GM18951 (cell line): ENCODE measurements around the gene RASSF8.

Experiments used
- POLR2A ChIP-seq: IDR thresholded peaks from 4 replicates; pipeline ENCODE4 v1.6.1; 2011; ENCODE audit warnings: mild to moderate bottlenecking; ENCODE audit not compliant: insufficient read length, insufficient read depth; ENCODE audit errors: extremely low read depth
- in situ Hi-C: fragments of 300-500 bp; cut with MboI; formaldehyde crosslinking; loops from one replicate; pipeline ENCODE4 v1.12.0; 2022; ENCODE audit warnings: low sequenced_read_pairs, mixed read lengths, inconsistent platforms; ENCODE audit not compliant: unreplicated experiment

RASSF8 gene

DNA sequence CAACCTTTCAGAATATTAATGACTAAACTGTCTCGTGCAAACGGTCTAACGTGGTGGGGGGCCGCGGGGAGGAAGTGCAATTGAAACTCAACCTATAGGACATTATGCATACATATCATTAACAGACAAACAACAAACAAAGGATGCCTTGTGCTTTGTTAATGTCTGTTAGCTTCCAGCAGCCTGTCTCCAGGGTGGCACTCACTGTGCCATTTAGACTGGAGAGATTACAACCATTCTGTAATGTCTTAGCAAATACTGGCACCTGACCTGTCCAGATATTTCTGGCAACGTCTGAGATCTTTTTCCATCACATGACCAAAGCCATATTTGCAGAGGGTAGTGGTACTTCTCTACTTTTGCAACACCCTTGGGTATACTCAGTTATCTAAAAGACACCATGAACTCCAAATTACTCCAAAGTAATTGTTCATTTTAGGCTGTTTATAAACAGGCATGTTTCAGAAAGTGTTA, 154.7 kb downstream of the RASSF8 start:
- in situ Hi-C loops = no loop called here
- no peak for TF ChIP-seq POLR2A

DNA sequence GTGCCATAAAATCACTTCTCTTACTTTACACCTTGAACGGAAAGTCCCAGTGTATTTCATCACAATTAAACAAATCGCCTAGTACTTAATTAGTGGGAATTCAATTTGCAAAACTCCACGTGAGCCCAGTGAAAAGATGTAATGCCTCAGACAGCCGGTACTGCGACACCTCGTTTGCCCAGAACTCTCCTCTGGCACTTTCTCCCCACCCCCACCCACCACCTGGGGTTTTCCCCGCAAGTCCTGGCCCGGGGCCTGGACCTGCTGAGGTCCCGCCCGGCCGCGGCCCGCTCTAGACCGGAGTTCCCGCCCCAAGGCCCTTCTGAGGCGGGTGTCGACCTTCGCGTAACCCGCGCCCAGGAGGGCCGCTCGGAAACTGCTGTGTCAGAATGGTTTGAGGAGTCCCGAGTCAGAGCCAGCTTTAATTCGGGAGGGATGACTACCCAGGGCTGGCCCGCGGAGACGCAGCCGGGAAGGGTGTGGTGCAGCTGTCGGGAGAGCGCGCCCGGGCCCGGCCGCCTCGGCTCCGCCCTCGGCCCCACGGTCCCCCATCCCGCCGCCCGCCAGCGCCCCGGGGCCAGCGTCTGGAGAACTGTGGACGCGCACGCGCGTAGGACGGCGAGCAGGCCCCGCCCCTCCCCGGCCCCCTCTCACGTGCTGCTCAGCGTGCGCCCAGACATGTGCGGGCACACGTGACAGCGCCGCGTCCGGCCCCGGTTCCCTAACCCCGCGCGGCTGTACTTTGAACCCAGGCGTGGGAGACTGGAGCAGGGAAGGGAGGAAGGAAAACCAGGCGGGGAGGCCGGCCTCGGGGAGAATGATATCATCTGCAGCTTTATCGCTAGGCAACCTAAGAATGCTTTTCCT, 155.6 kb downstream of the RASSF8 start:
- in situ Hi-C loops = no loop called here
- TF ChIP-seq POLR2A = peak; percentile 78

DNA sequence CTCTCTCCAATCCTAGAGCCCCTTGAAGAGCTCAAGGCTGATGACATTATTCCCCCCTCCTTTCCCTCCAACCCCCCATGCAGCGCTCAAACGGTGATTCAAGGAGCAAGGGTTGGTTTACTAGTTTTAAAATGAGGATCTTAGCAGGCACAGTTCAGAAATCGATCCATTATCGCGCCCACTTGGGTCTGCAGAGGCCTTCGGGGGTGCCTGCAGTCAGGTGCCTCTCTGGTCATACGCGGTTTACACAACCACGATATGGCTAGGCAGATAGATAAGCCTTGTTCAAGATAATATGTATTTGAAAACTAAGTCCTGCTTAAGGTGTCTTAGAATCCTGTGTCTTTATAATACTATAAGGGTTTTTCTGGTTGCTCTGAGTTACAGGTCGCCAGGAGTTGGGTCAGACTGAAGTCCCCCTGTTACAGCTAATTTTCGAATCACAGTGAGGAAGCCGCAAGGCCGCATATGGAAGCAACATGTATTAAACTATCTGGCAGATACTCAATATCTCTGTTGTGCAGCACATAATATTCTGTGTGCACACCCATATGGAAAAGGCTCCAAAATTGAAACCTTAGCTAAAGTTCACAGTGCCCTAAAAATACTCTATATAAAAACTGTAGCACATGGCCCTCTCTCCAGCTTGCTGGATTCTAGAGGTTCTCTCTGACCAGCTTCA, 156.4 kb downstream of the RASSF8 start:
- in situ Hi-C loops = no loop called here
- TF ChIP-seq POLR2A = no peak

DNA sequence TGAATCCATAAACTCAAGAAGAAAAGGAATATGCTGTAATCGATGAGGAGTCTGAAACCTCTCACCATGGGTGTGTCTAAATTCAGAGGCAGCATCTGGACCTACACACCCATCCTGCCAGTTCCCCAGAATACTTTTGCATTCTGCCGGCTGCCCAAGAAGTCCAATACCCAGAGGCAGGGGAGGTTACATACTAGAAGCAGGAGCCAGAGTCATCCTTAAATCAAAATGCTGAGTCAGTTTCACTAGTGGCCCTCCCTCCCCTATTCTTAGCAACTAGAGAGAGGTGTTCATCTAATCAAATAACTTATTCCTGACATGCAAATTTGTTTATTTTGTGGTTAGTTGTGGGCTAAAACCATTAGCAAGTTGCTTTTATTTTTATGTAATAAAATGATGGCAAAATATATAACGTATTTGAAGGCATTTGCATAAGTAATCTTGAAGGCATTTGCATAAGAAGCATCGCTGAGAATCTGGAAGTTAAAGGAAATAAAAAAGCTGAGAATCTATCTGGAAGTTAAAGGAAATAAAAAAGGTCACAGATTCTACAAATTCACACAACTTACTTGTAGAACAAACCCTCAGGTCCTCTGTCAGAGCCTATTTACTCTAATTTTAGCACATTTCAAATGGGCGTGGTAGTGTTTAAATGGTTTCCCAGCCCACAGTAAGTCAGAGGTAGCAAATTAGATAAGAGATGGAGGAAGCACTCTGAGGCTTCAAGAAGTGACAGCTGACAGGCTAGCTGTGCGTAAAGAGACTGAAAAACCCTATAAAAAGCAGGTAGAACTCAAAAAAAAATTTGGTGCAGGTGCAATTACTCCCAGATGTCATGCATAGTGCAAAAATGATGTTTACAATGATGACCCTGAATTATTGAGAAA, 158.6 kb downstream of the RASSF8 start:
- in situ Hi-C loops = no loop called here
- no peak for TF ChIP-seq POLR2A

DNA sequence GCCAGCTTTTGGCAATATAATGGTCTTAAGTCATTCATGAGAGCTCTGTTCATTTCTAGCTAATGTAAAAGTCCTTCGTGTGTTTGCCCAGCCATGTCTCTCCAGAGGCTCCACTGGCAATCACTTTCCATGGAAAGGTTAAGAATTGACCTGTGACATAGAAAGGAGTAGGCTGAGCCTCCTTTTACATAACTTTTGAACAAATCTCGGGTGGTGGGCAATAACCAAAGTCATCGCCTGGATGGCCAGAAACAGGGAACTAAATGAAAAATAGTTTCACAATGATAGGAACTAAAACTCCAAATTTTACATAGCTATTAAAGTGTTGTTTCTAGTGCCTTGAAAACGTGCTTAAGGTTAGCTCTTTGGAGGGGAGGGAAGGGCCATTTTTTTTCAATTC, 159.8 kb downstream of the RASSF8 start:
- TF ChIP-seq POLR2A = no peak
- in situ Hi-C loops = no loop called here

DNA sequence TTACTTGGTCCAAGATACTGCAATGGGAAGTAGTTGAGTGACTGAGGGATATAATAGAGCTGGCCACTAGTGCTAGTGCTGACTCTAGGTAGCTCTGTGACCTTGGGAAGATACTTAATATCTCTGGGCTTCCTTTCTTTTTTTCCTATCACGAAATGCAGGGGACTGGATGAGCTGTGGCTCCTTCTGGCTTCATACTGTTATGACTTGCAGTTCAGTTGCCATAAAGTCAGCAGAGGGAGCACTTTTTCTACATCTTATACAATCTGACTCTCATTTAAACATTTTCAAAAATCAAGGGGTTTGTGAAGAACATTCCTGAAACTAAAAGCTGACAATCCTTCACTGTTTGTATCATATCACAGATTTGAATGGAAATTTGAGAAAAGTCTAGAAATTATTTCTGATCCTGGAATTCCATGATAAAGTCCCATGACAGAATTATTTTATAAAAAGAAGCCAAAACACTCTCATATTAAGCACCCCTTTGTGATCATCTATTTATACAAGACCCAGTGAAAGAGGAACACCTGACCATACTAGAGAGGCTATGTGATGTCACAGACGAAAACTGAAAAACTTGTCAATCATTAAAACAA, 161.0 kb downstream of the RASSF8 start:
- TF ChIP-seq POLR2A = no peak
- in situ Hi-C loops = no loop called here

DNA sequence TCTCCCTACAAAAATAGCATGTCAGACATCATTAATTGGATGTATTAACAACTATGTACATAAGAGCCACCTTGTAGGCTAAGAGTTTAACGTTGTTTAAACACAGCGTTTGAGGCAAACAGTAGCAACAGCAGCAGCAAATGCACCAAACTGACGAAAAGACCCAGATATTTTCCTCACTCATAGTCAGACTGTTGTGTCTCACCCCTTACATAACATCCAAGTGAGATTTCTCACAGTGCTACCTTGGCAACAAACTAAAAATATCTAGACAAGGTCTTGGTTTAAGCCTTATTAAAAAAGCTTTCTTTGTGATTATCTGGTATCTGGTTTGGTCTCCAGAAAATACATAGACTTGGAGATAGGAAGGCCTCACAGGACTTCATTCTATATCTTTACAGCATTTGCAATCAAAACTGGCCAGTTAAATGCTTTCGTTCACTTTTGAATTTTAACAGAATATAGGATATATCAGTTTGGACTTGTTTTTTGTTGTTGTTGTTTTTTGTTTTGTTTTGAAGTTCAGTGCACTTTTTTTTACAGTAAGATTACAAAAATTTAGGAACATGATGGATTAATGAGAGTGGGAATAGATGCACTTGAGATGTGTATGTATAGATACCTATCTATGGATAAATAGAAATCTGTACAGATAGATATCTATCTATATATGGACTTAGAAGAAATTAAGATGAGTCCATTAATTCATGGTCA, 162.2 kb downstream of the RASSF8 start:
- in situ Hi-C loops = no loop called here
- no peak for TF ChIP-seq POLR2A

DNA sequence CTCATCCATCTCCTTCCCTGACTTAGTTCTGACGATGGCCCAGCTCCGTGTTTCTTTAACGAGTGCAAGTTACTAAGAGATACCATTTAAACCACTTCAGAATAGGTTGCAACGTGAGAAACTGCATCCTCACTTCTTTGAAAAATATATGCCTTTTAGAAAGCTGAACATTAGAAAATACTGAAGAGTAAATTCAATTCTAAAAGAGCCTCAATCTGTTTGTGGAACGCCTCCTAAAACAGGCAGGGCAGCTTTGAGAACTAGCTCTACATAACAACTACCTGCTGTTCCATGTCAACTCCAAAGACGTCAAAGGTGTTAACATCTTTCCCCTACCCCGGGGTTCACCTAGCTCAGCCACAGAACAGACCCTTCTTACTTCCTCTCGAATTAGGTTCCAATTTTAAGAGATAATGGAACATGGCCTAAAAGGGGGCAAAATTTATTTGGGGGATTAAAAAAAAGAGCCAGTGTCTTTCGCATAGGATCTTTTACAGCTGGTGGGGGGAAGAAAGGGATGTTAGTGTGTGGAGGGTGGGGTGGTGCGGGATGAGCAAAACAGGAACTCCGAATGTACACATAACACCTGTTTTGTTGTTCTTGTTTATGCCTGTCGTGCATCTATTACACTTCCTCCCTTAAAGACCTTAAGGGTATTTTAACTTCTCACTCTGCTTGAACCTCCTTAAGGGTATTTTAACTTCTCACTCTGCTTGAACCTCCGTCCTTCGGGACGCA, 163.0 kb downstream of the RASSF8 start:
- in situ Hi-C loops = no loop called here
- TF ChIP-seq POLR2A = no peak

DNA sequence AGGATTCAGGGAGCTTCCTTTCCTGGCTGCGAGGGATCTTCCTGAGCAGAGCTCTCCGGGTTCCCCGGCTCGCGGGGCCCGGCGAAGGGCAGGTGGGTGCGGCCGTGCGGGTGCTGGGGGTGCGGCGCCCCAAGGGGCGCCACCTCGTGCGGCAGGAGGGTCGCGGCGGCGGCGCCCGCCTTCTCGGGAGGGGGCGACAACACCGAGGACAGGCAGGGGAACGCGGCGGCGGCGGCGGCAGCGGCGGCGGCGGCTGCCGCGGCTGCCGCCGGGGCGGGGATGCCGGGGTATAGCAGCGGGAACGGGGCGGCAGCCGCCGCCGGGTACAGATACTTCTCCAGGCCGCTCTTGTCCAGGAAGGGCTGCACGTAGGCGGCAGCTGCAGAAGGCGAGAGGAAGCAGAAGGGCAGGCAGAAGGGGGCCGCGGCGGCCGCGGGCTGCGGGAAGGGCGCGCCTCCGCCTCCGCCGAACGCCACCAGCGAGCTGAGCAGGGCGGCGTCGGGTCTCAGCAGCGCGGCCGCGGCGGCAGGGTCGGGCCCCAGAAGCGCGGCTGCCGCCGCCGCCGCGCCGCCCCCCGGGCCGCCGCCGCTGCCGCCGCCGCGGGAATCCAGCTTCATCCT, 163.7 kb downstream of the RASSF8 start:
- TF ChIP-seq POLR2A = no peak
- in situ Hi-C loops = no loop called here

DNA sequence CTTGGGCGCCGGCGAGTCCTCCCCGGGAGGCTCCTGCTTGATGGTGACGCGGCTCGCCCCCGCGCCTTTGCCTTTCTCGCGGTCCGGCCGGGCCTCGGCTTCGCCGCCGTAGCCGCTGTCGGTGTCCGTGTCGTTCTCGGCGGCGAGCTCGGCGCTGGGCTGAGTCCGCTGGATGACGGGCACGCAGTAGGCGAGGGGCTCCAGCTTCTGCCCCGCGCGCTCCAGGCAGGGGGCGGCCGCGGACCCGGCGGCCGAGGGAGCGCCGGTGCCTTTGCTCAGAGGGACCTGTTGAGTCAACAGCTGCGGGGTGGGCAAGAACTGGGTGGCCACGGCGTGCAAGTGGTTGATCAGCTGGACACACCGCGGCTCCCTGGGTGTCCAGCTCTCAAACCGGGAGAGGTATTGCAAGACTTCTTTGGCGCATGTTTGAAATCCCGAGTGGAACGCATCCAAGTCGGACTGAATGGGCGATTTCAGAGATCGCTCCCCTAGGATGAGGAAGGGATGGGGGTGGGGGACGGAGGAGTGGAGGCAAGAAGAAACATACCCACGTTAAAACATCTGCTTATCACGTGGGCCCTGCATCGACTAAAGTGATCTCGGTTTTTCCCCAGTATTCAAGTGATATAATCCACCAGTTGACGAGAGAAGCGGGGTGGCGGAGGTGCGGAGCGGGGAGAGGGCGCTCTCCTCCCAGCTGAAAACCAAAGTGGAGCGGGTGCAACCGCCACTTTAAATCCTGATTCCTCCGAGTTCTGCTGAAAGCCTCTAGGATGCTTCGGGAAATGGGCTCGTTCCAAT, 164.4 kb downstream of the RASSF8 start:
- in situ Hi-C loops = no loop called here
- TF ChIP-seq POLR2A = no peak
